ENCODE results near the gene IDE. TPM values are rescaled to one million over a fixed set of nuclear protein-coding genes. Genes with fewer than 3 reads are reported as not detected.

Gene IDE
- total RNA-seq, 1 experiment from 2014 or later: 41.2 TPM

DNA sequence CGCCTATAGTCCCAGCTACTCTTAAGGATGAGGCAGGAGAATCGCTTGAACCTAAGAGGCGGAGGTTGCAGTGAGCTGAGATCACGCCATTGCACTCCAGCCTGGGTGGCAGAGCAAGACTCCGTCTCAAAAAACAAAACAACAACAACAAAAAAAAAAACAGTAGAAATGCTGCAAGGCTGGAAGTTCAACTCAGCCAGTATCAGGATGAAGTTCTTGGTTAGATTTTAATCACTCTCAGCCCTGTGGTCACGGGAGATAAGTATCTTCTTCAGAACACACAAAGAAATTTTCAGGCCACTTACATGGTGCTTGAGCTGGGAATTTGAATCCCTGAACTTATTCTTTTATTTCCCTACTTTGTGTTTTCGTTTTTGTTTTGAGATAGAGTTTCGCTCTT is 162.5 kb downstream of the IDE start:
- Histone ChIP-seq H3K9me3 (ENCODE audit: insufficient read depth, low read depth) (no peaks in the 10 kb centered on the region), H3K27me3 (ENCODE audit: insufficient read depth, low read depth) (no peaks in the 10 kb centered on the region), H3K27ac (no peak overlapping the region), H3K36me3 (ENCODE audit: low read depth) (no peaks in the 10 kb centered on the region), H4K20me1 (ENCODE audit: insufficient read depth) (no peaks in the 10 kb centered on the region), H3K4me3 (no peak overlapping the region), H3F3A (ENCODE audit: insufficient read depth, low read depth) (no peaks in the 10 kb centered on the region), H3K9me2 (ENCODE audit: insufficient read depth) (no peaks in the 10 kb centered on the region), H3K4me1 (replicated peaks; ENCODE audit: insufficient read depth) (no peaks in the 10 kb centered on the region), H3K79me2 (ENCODE audit: low read depth) (no peaks in the 10 kb centered on the region), H2AFZ (no peak overlapping the region), H3K4me2 (no peak overlapping the region)
- TF ChIP-seq CTCF (conservative IDR thresholded peaks at IDR 0.05): no peak
- no peak for TF ChIP-seq EZH2 (IDR thresholded peaks at IDR 0.05; ENCODE audit: low read depth)
- intact Hi-C loops (cut with micrococcal nuclease; ENCODE audit: unreplicated experiment): no loop called here
- no TSS peak for BruUV-seq (replicated peaks)
- ChIA-PET CTCF (no interaction called here), POLR2A (ENCODE audit: unreplicated experiment) (no interaction called here)
- no peak for DNase-seq

GRCh38 chr10:92410501-92410900 is 163.4 kb downstream of the IDE start:
- H4K20me1 ChIP-seq (ENCODE audit: insufficient read depth): no peaks in the 10 kb centered on the region
- H3K9me2 ChIP-seq (ENCODE audit: insufficient read depth): no peaks in the 10 kb centered on the region
- CTCF ChIA-PET: no interaction called here
- intact Hi-C loops (cut with micrococcal nuclease; ENCODE audit: unreplicated experiment): no loop called here
- H2AFZ ChIP-seq: no peak overlapping the region
- no peaks in the 10 kb centered on the region for H3K36me3 ChIP-seq (ENCODE audit: low read depth)
- no peaks in the 10 kb centered on the region for H3F3A ChIP-seq (ENCODE audit: insufficient read depth, low read depth)
- POLR2A ChIA-PET (ENCODE audit: unreplicated experiment): no interaction called here
- no peaks in the 10 kb centered on the region for H3K4me1 ChIP-seq (replicated peaks; ENCODE audit: insufficient read depth)
- no peaks in the 10 kb centered on the region for H3K27me3 ChIP-seq (ENCODE audit: insufficient read depth, low read depth)
- no peak for DNase-seq
- H3K4me3 ChIP-seq: no peak overlapping the region
- H3K9me3 ChIP-seq (ENCODE audit: insufficient read depth, low read depth): no peaks in the 10 kb centered on the region
- no TSS peak for BruUV-seq (replicated peaks)
- TF ChIP-seq CTCF (conservative IDR thresholded peaks at IDR 0.05) (no peak), EZH2 (IDR thresholded peaks at IDR 0.05; ENCODE audit: low read depth) (no peak)
- H3K4me2 ChIP-seq: no peak overlapping the region
- H3K79me2 ChIP-seq (ENCODE audit: low read depth): no peaks in the 10 kb centered on the region
- no peak overlapping the region for H3K27ac ChIP-seq

DNA sequence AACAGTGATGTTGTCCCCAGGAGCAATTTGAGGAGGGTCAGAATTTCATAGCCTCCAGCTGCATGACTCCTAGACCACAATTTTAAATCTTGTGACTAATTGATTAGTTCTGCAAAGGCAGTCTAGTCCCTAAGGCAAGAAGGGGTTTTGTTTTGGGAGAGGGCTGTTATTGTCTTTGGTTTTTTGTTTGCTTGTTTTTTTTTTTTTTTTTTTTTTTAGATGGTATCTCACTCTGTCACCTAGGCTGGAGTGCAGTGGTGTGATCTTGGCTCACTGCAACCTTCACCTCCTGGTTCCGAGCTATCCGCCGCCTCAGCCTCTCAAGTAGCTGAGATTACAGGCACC is 165.9 kb downstream of the IDE start:
- no peak for DNase-seq
- H3F3A ChIP-seq (ENCODE audit: insufficient read depth, low read depth): no peaks in the 10 kb centered on the region
- intact Hi-C loops (cut with micrococcal nuclease; ENCODE audit: unreplicated experiment): no loop called here
- H3K36me3 ChIP-seq (ENCODE audit: low read depth): no peaks in the 10 kb centered on the region
- H3K27me3 ChIP-seq (ENCODE audit: insufficient read depth, low read depth): no peaks in the 10 kb centered on the region
- no peak overlapping the region for H3K4me3 ChIP-seq
- H3K9me2 ChIP-seq (ENCODE audit: insufficient read depth): no peaks in the 10 kb centered on the region
- no TSS peak for BruUV-seq (replicated peaks)
- no peak overlapping the region for H3K27ac ChIP-seq
- TF ChIP-seq EZH2 (IDR thresholded peaks at IDR 0.05; ENCODE audit: low read depth) (no peak), CTCF (conservative IDR thresholded peaks at IDR 0.05) (no peak)
- CTCF ChIA-PET: no interaction called here
- H4K20me1 ChIP-seq (ENCODE audit: insufficient read depth): no peaks in the 10 kb centered on the region
- no peak overlapping the region for H2AFZ ChIP-seq
- no peaks in the 10 kb centered on the region for H3K79me2 ChIP-seq (ENCODE audit: low read depth)
- POLR2A ChIA-PET (ENCODE audit: unreplicated experiment): no interaction called here
- no peaks in the 10 kb centered on the region for H3K4me1 ChIP-seq (replicated peaks; ENCODE audit: insufficient read depth)
- no peak overlapping the region for H3K4me2 ChIP-seq
- H3K9me3 ChIP-seq (ENCODE audit: insufficient read depth, low read depth): no peaks in the 10 kb centered on the region
